ENCODE results near the gene C16orf54.

The C16orf54 gene

DNA sequence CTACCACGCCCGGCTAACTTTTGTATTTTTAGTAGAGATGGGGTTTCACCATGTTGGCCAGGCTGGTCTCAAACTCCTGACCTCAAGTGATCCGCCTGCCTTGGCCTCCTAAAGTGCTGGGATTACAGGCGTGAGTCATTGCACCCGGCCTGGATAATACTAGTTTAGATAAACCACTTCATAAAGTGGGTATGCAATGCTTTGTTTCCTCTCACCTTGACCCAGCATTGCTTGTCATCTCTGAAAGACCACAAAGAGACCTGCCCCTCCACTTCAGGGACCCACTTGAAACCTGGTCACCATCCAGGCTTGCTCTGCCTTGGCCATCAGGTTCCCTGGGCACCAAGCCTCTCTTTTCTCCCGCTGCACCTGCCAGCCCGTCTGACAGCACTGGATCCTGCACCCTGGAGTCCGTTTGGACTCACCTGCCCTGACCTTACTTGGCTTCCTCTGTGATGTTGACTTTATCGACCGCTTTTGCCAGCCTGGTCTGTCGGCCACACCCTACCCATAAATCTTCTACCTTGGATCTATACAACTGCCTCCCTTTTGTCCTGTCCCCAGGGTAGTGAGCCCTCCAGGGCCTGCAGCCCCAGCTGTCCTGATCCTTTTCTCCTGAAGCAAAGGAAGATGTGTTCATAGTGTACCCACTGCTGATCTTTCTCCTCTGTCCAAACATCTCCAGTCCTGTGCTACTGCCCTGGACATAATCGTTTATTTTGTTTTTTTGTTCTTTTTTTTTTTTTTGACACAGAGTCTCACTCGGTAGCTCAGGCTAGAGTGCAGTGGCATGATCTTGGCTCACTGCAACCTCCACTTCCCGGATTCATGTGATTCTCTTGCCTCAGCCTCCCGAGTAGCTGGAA, 19.6 kb upstream of the C16orf54 start (continued):
- TF ChIP-seq ZNF366 (tag by site-specific recombination; conservative IDR thresholded peaks at IDR 0.05) = peak; percentile 32; the same call in 1 of the 2 replicates
- 0 out of 2 replicates have a peak, but pooled peaks have one; percentile 43 for TF ChIP-seq ZBTB17 (tag by site-specific recombination; IDR thresholded peaks at IDR 0.05)
- TF ChIP-seq RBAK (tag by site-specific recombination; IDR thresholded peaks at IDR 0.05) = no peak
- TF ChIP-seq, protein P1, sequence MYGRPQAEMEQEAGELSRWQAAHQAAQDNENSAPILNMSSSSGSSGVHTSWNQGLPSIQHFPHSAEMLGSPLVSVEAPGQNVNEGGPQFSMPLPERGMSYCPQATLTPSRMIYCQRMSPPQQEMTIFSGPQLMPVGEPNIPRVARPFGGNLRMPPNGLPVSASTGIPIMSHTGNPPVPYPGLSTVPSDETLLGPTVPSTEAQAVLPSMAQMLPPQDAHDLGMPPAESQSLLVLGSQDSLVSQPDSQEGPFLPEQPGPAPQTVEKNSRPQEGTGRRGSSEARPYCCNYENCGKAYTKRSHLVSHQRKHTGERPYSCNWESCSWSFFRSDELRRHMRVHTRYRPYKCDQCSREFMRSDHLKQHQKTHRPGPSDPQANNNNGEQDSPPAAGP (tag by site-specific recombination; IDR thresholded peaks at IDR 0.05) = peak; percentile 90
- TF ChIP-seq ZNF121 (tag by site-specific recombination; IDR thresholded peaks at IDR 0.05) = 0 out of 2 replicates have a peak, but pooled peaks have one; percentile 8
- TF ChIP-seq MEIS1 (CRISPR knock-in tag; IDR thresholded peaks at IDR 0.05; ENCODE audit: borderline replicate concordance) = peak; percentile 88
- TF ChIP-seq ZNF600 (tag by site-specific recombination; IDR thresholded peaks at IDR 0.05) = peak; percentile 85
- TF ChIP-seq ZNF777 (tag by site-specific recombination; IDR thresholded peaks at IDR 0.05; ENCODE audit: borderline replicate concordance) = no peak
- TF ChIP-seq KLF7 (tag by site-specific recombination; IDR thresholded peaks at IDR 0.05; ENCODE audit: borderline replicate concordance) = peak; percentile 93; the same call in 1 of the 2 replicates
- peak; percentile 95 for TF ChIP-seq SP7 (tag by site-specific recombination; IDR thresholded peaks at IDR 0.05)
- TF ChIP-seq ZEB2 (tag by site-specific recombination; IDR thresholded peaks at IDR 0.05) = peak; percentile 18; the same call in 1 of the 2 replicates
- peak; percentile 99 for TF ChIP-seq ZNF664 (tag by site-specific recombination; IDR thresholded peaks at IDR 0.05)
- no peak for TF ChIP-seq HOXD13 (CRISPR knock-in tag; IDR thresholded peaks at IDR 0.05; ENCODE audit: borderline replicate concordance)
- peak; percentile 81 for TF ChIP-seq PRDM10 (tag by site-specific recombination; IDR thresholded peaks at IDR 0.05)

DNA sequence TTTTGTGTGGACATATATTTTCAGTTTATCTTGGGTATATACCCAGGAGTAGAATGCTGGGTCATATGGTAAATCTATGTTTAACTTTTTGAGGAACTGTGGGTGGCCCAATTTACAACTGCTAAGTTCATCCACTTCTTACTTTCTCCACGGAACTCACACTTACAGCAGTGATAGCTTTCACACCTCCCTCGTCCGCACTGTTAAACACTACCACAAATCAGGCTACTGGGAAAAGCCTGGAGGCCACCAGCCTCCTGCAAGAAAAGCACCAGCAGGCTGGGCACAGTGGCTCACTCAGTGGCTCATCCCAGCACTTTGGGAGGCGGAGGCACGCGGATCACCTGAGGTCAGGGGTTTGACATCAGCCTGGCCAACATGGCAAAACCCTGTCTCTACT, 17.5 kb upstream of the C16orf54 start:
- ChIA-PET CTCF (no interaction called here), POLR2A (no interaction called here)
- H3K4me1 ChIP-seq (ENCODE audit: control insufficient read depth, insufficient read depth, low read length) = no peaks in the 10 kb centered on the region

DNA sequence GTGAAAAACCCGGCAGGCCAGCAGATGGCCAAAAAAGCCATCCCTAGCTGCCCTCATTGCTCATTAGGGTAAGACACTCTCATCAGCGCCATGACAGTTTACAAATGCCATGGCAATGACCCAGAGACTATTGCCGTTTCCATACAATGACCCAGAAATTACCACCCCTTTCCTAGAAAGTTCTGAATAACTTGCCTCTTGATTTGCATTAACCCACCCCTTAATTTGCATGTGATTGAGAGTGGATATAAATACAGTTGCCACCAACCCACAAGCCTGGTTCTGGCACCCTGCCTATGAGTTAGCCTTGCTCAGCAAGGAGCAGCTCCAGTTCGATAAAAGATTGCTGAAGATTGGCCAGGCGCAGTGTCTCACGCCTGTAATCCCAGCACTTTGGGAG, 16.1 kb upstream of the C16orf54 start:
- no peaks in the 10 kb centered on the region for H3K36me3 ChIP-seq (ENCODE audit: control insufficient read depth in 2 of 2, insufficient read depth in 1 of 2, low read length in 2 of 2)
- no peaks in the 10 kb centered on the region for H3K9me3 ChIP-seq (ENCODE audit: control insufficient read depth, insufficient read depth, low read depth, low read length)
- POLR2A ChIA-PET = no interaction called here
- CTCF ChIA-PET = no interaction called here
- H3K4me1 ChIP-seq (ENCODE audit: control insufficient read depth, insufficient read depth, low read length) = no peaks in the 10 kb centered on the region
- H3K4me3 ChIP-seq (ENCODE audit: low read depth, low read length) = no peak overlapping the region
- no peak overlapping the region for H3K27ac ChIP-seq (ENCODE audit: extremely low read depth, low read depth, low read length)
- TF ChIP-seq MYNN (tag by site-specific recombination; IDR thresholded peaks at IDR 0.05; ENCODE audit: borderline replicate concordance) = no peak
- TF ChIP-seq ZNF514 (tag by site-specific recombination; IDR thresholded peaks at IDR 0.05) = no peak
- no peak for TF ChIP-seq ZNF610 (tag by site-specific recombination; IDR thresholded peaks at IDR 0.05; ENCODE audit: borderline replicate concordance)
- TF ChIP-seq SCRT2 (tag by site-specific recombination; IDR thresholded peaks at IDR 0.05) = no peak
- TF ChIP-seq ZNF37A (tag by site-specific recombination; IDR thresholded peaks at IDR 0.05) = no peak
- no peak for TF ChIP-seq ZNF239 (tag by site-specific recombination; IDR thresholded peaks at IDR 0.05)
- TF ChIP-seq GLIS1 (tag by site-specific recombination; IDR thresholded peaks at IDR 0.05) = no peak
- no peak for TF ChIP-seq ZNF549 (tag by site-specific recombination; IDR thresholded peaks at IDR 0.05)
- TF ChIP-seq ZNF571 (tag by site-specific recombination; IDR thresholded peaks at IDR 0.05) = no peak
- TF ChIP-seq, protein P2, sequence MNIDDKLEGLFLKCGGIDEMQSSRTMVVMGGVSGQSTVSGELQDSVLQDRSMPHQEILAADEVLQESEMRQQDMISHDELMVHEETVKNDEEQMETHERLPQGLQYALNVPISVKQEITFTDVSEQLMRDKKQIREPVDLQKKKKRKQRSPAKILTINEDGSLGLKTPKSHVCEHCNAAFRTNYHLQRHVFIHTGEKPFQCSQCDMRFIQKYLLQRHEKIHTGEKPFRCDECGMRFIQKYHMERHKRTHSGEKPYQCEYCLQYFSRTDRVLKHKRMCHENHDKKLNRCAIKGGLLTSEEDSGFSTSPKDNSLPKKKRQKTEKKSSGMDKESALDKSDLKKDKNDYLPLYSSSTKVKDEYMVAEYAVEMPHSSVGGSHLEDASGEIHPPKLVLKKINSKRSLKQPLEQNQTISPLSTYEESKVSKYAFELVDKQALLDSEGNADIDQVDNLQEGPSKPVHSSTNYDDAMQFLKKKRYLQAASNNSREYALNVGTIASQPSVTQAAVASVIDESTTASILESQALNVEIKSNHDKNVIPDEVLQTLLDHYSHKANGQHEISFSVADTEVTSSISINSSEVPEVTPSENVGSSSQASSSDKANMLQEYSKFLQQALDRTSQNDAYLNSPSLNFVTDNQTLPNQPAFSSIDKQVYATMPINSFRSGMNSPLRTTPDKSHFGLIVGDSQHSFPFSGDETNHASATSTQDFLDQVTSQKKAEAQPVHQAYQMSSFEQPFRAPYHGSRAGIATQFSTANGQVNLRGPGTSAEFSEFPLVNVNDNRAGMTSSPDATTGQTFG (tag by site-specific recombination; IDR thresholded peaks at IDR 0.05; ENCODE audit: borderline replicate concordance) = no peak
- no peak for TF ChIP-seq ZNF140 (tag by site-specific recombination; IDR thresholded peaks at IDR 0.05)

More for the DNA sequence above, 17.5 kb upstream of the C16orf54 start:
- no peaks in the 10 kb centered on the region for H3K9me3 ChIP-seq (ENCODE audit: control insufficient read depth, insufficient read depth, low read depth, low read length)
- no peaks in the 10 kb centered on the region for H3K36me3 ChIP-seq (ENCODE audit: control insufficient read depth in 2 of 2, insufficient read depth in 1 of 2, low read length in 2 of 2)
- H3K27ac ChIP-seq (ENCODE audit: extremely low read depth, low read depth, low read length) = no peak overlapping the region
- H3K4me3 ChIP-seq (ENCODE audit: low read depth, low read length) = no peak overlapping the region
- no peak for TF ChIP-seq ZNF426 (tag by site-specific recombination; IDR thresholded peaks at IDR 0.05)
- no peak for TF ChIP-seq ZNF530 (tag by site-specific recombination; IDR thresholded peaks at IDR 0.05; ENCODE audit: low read depth)
- no peak for TF ChIP-seq IKZF3 (tag by site-specific recombination; IDR thresholded peaks at IDR 0.05)
- TF ChIP-seq ZEB2 (tag by site-specific recombination; IDR thresholded peaks at IDR 0.05) = no peak
- no peak for TF ChIP-seq ZNF324 (tag by site-specific recombination; IDR thresholded peaks at IDR 0.05)
- TF ChIP-seq ZNF155 (tag by site-specific recombination; IDR thresholded peaks at IDR 0.05) = no peak
- no peak for TF ChIP-seq ZFP41 (tag by site-specific recombination; IDR thresholded peaks at IDR 0.05; ENCODE audit: borderline replicate concordance)
- no peak for TF ChIP-seq ZNF791 (tag by site-specific recombination; IDR thresholded peaks at IDR 0.05)
- TF ChIP-seq EGR2 (tag by site-specific recombination; IDR thresholded peaks at IDR 0.05; ENCODE audit: low read depth) = no peak
- TF ChIP-seq YY2 (tag by site-specific recombination; IDR thresholded peaks at IDR 0.05) = no peak

Measured in HEK293 (cell line).